GM18502 (cell line): ENCODE results near the gene KANTR.

Source experiments
- ATAC-seq: cut with Tn5 transposase; IDR thresholded peaks from one replicate; pipeline ENCODE4 v1.9.1; 2021; ENCODE audit warnings: mild to moderate bottlenecking; ENCODE audit not compliant: unreplicated experiment, poor library complexity

The KANTR gene

GRCh38 chrX:53093748-53094581 is at the start of gene KANTR:
Gene KANTR (plus strand): TSS chrX:53094142. CDS start chrX:53124273, 30,131 bp downstream.
- ATAC-seq, result peak; percentile 78

- ATAC-seq, result no peak
Measured at GRCh38 chrX:53044995-53045394, 48.9 kb upstream of the KANTR start.

- ATAC-seq, result no peak
Measured at GRCh38 chrX:53047228-53047627, 46.7 kb upstream of the KANTR start.

- ATAC-seq, result no peak
Measured at GRCh38 chrX:53048169-53049126, 45.5 kb upstream of the KANTR start, which contains the start of gene GPR173. Gene GPR173 (plus strand): TSS chrX:53048789. CDS start chrX:53076622, 27,833 bp downstream.

- ATAC-seq, result no peak
Measured at GRCh38 chrX:53049127-53049517, 44.8 kb upstream of the KANTR start.

- ATAC-seq, result no peak
Measured at GRCh38 chrX:53050841-53051240, 43.1 kb upstream of the KANTR start.

- no peak for ATAC-seq
Measured at GRCh38 chrX:53055244-53055849, 38.6 kb upstream of the KANTR start.

- no peak for ATAC-seq
Measured at GRCh38 chrX:53056292-53056691, 37.6 kb upstream of the KANTR start.

- ATAC-seq, result no peak
Measured at GRCh38 chrX:53065104-53065503, 28.8 kb upstream of the KANTR start.

GRCh38 chrX:53071064-53071463 is 22.9 kb upstream of the KANTR start:
- ATAC-seq, result no peak

- peak; percentile 81 for ATAC-seq
Measured at GRCh38 chrX:53071604-53072417, 22.1 kb upstream of the KANTR start.

- no peak for ATAC-seq
Measured at GRCh38 chrX:53072418-53073114, 21.4 kb upstream of the KANTR start.

- no peak for ATAC-seq
Measured at GRCh38 chrX:53073115-53073586, 20.8 kb upstream of the KANTR start.

- ATAC-seq, result no peak
Measured at GRCh38 chrX:53075011-53075410, 18.9 kb upstream of the KANTR start.

- ATAC-seq, result no peak
Measured at GRCh38 chrX:53076671-53077070, 17.3 kb upstream of the KANTR start.

GRCh38 chrX:53077207-53078197 is 16.4 kb upstream of the KANTR start:
- ATAC-seq, result no peak

GRCh38 chrX:53078943-53079342 is 15.0 kb upstream of the KANTR start:
- ATAC-seq, result no peak
